Common myeloid progenitor, CD34-positive (primary cell): ENCODE results near the gene HOXD10.

Source experiments
- CTCF ChIA-PET: fragments of 350-600 bp; sonication (Branson Sonifier 250); formaldehyde crosslinking; loops from one replicate; lab custom pipeline; 2021; ENCODE audit warnings: antibody characterized with exemption; lab: Charles Lee
- POLR2A ChIA-PET: fragments of 350-600 bp; sonication (Branson Sonifier 250); formaldehyde crosslinking; loops from one replicate; lab custom pipeline; 2021; ENCODE audit warnings: antibody characterized with exemption; lab: Charles Lee
- DNase-seq, 3 donors: peaks; one replicate each; pipeline versions ENCODE4 v3.0.0 to v3.0.0-alpha.2; 2013
- H3K27ac ChIP-seq, 2 experiments: 1 replicate in 1 of 2; 2 replicates in 1 of 2; pipeline ENCODE4 v1.7.0; 2013; ENCODE audit warnings: inconsistent platforms in 2 of 2, low read length in 2 of 2, mild to moderate bottlenecking in 2 of 2, low read depth in 1 of 2, moderate library complexity in 1 of 2; ENCODE audit not compliant: severe bottlenecking in 2 of 2, insufficient read depth in 1 of 2, poor library complexity in 1 of 2
- H3K27me3 ChIP-seq, 5 experiments: replicated peaks in 2 of 5; 1 replicate in 3 of 5; 2 replicates in 2 of 5; pipeline versions ENCODE4 v1.6.1 to v1.7.0; 2013; ENCODE audit warnings: low read length in 4 of 5, mild to moderate bottlenecking in 2 of 5, moderate library complexity in 2 of 5, inconsistent platforms in 1 of 5; ENCODE audit not compliant: insufficient read depth in 5 of 5, control insufficient read depth in 4 of 5
- H3K36me3 ChIP-seq, 4 experiments: 1 replicate in 2 of 4; 2 replicates in 2 of 4; pipeline versions ENCODE4 v1.6.1 to v1.7.0; 2013; ENCODE audit warnings: low read length in 3 of 4, control low read depth in 1 of 4, mild to moderate bottlenecking in 1 of 4; ENCODE audit not compliant: control insufficient read depth in 4 of 4, insufficient read depth in 4 of 4
- H3K4me1 ChIP-seq, 4 experiments: 1 replicate in 3 of 4; 2 replicates in 1 of 4; pipeline versions ENCODE4 v1.6.1 to v1.7.1; 2013; ENCODE audit warnings: low read length in 3 of 4, mild to moderate bottlenecking in 3 of 4, control low read depth in 1 of 4, inconsistent platforms in 1 of 4, moderate library complexity in 1 of 4; ENCODE audit not compliant: control insufficient read depth in 4 of 4, insufficient read depth in 4 of 4; ENCODE audit errors: control extremely low read depth in 1 of 4
- H3K4me3 ChIP-seq, 7 experiments: 1 replicate in 4 of 7; 2 replicates in 3 of 7; pipeline versions ENCODE4 v1.5.1 to v1.7.0; 2013; ENCODE audit warnings: mild to moderate bottlenecking in 7 of 7, low read length in 6 of 7, moderate library complexity in 6 of 7, inconsistent platforms in 2 of 7, low read depth in 2 of 7, control low read depth in 1 of 7; ENCODE audit not compliant: insufficient read depth in 4 of 7, control insufficient read depth in 1 of 7; ENCODE audit errors: extremely low read depth in 1 of 7
- H3K9me3 ChIP-seq, 5 experiments: 1 replicate in 4 of 5; 2 replicates in 1 of 5; pipeline versions ENCODE4 v1.6.1 to v1.7.1; 2013; ENCODE audit warnings: low read length in 4 of 5, mild to moderate bottlenecking in 2 of 5, inconsistent platforms in 1 of 5, low read depth in 1 of 5, moderate library complexity in 1 of 5; ENCODE audit not compliant: control insufficient read depth in 4 of 5, insufficient read depth in 2 of 5; ENCODE audit errors: control extremely low read depth in 1 of 5
- WGBS: methylation state at CpG from one replicate; pipeline ENCODE4 v1.1.5; 2013; ENCODE audit not compliant: insufficient coverage; 5-methylcytosine and 5-hydroxymethylcytosine counted together

Gene HOXD10

DNA sequence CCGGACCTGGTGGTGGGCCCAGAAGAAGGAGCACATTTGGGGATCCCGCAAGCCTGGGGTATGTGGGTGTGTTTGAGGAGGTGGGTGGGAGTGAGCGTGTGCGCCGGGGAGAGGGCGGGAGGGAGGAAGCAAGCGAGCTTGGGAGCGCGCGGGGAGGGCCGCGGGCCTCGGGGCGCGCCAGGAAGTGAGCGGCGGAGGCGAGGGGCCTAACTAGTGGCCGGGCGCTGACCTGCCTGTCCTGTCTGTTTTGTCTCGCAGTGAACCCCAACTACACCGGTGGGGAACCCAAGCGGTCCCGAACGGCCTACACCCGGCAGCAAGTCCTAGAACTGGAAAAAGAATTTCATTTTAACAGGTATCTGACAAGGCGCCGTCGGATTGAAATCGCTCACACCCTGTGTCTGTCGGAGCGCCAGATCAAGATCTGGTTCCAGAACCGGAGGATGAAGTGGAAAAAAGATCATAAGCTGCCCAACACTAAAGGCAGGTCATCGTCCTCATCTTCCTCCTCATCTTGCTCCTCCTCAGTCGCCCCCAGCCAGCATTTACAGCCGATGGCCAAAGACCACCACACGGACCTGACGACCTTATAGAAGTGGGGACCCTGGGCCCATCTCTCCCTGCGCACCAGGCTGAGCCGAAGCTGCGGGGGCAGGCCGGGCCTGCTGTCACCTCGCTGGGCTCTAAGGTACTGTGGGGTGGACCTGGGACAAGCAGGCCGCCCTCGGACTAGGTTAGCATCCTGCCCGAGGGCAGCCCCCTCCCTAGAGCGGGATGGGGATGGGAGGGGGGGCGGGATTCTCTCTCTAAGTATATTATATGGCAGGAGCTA is 36.0 kb downstream of the HOXD10 start:
- H3K9me3 ChIP-seq: peaks cover 0 to 3% (median 0%) of the 10 kb centered on the region in 5 experiments
- H3K4me1 ChIP-seq: peaks cover 0 to 11% (median 4%) of the 10 kb centered on the region in 4 experiments
- no peak for DNase-seq
- H3K4me3 ChIP-seq: no peak overlapping the region
- WGBS: 10% methylated on average over 45 of the region's 48 CpGs
- ChIA-PET CTCF (interaction anchor here (1.1 kb wide), 1 partner anchor 12 kb away, joined by 3 read pairs; no protein-coding TSS in a partner anchor), POLR2A (no interaction called here)
- H3K27ac ChIP-seq: no peak overlapping the region
- H3K27me3 ChIP-seq: peaks cover 17 to 100% (median 64%) of the 10 kb centered on the region in 5 experiments
- H3K36me3 ChIP-seq: no peaks in the 10 kb centered on the region

DNA sequence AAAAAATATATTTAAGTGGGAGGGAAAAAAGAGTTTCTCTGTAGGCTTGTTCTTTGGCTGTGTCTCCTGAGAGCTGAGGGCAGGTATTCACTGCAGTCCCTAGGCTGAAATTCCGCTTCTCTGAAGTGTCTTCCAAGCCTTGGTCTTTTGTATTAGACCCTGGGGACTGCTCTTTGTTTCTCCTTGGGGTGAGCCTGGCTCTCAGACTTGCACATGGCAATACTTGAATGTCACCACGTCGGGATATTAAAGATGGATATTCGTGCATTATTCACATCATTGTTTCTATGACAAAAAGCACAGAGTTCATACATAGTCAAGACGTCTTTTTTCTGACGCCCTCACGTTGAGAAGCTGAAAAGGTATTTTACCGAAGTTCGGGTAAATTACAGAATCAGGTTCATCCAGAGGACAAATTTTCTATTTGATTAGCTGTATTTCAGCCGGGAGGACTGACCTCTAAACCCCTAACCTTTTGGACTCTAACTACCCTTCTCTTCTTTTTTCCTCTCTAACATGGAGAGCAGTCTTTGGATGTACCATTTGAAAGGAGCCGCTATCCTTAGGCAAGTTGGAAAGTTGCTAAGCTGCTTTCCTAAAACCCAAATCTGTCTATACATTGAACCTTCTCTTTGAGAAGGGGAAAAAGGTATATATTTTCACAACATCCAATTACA is 38.1 kb downstream of the HOXD10 start:
- H3K36me3 ChIP-seq: no peaks in the 10 kb centered on the region
- peaks cover 0 to 3% (median 0%) of the 10 kb centered on the region in 5 experiments for H3K9me3 ChIP-seq
- H3K4me1 ChIP-seq: peaks cover 0 to 13% (median 4%) of the 10 kb centered on the region in 4 experiments
- DNase-seq: no peak
- H3K27ac ChIP-seq: no peak overlapping the region
- ChIA-PET POLR2A (no interaction called here), CTCF (interaction anchor here (0.8 to 2.4 kb wide), 7 partner anchors 10 to 492 kb away, joined by 3 to 13 read pairs (median 4); no protein-coding TSS in a partner anchor)
- H3K27me3 ChIP-seq: peaks cover 14 to 100% (median 61%) of the 10 kb centered on the region in 5 experiments
- 44% methylated on average over 7 of the region's 11 CpGs for WGBS
- H3K4me3 ChIP-seq: no peak overlapping the region

DNA sequence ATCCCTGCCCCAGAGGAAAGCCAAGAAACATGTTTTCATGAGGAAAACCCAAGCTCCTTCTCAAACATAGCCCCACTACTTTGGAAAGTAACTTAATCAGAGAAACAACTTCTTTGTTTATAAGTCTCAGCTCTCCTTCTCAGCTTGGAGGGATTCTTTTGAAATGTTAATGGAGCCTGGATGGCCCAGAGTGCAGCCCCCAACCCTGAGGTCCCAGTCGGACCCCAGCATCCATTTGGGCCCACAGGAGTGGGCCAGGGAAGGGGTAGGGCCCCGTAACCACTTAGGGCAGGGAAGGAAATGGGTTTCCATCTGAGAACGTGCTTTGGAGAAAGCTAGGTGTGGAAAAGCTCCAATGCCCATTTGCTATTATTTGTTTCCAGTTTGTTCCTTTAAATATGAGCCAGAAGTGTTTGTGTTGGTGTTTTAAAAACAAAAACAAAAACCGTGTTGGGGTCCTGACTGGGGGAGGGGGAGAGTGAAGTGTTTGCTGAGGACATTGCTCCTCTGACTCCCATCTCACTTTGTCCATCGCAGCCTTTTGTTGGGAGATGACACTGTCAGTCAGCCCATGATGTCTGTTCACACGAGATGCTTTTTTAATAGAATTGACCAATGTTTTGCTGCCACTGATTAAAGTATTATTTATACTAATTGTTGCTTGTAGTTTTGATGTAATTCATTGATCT is 38.9 kb downstream of the HOXD10 start:
- Histone ChIP-seq H3K27me3 (peaks cover 14 to 100% (median 57%) of the 10 kb centered on the region in 5 experiments), H3K36me3 (no peaks in the 10 kb centered on the region), H3K9me3 (peaks cover 0 to 3% (median 0%) of the 10 kb centered on the region in 5 experiments), H3K4me1 (peaks cover 0 to 15% (median 5%) of the 10 kb centered on the region in 4 experiments), H3K27ac (no peak overlapping the region), H3K4me3 (no peak overlapping the region)
- ChIA-PET CTCF (interaction anchor here (0.8 to 2.4 kb wide), 8 partner anchors 11 to 496 kb away, joined by 3 to 13 read pairs (median 4); no protein-coding TSS in a partner anchor), POLR2A (no interaction called here)
- no peak for DNase-seq
- WGBS: 14% methylated on average over 5 of the region's 6 CpGs

DNA sequence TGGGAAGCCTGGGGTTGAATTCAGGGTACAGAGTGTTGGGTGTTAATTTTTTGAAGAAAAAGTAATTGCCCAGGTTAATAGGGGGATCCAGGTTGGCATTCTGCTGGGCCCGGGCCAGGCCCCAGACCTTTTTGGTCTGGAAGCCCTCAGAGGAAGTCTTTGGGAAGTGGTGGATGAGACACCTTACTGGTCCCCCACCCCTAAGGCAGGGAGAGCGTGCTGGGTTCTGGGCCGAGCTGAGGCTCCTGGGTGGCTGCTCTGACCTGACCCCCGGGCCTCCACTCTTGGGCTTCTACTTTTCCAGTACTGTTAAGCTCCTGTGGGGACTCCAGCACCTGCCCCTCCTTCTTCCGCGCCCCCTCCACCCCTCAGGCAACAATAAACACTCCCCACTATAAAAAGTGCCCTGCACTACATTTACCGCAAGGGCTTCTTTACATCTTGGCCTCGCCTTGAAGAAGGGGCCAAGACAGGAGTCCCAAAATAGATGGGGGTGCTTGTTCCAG is 39.8 kb downstream of the HOXD10 start:
- CTCF ChIA-PET: interaction anchor here (0.6 to 2.4 kb wide), 3 partner anchors 16 to 495 kb away, joined by 3 to 13 read pairs (median 5); no protein-coding TSS in a partner anchor
- no peaks in the 10 kb centered on the region for H3K36me3 ChIP-seq
- H3K4me3 ChIP-seq: no peak overlapping the region
- peaks cover 0 to 2% (median 0%) of the 10 kb centered on the region in 5 experiments for H3K9me3 ChIP-seq
- peaks cover 14 to 100% (median 61%) of the 10 kb centered on the region in 5 experiments for H3K27me3 ChIP-seq
- H3K4me1 ChIP-seq: peaks cover 0 to 15% (median 5%) of the 10 kb centered on the region in 4 experiments
- 43% methylated on average over 5 of the region's 8 CpGs for WGBS
- DNase-seq: no peak
- H3K27ac ChIP-seq: no peak overlapping the region
- POLR2A ChIA-PET: no interaction called here

DNA sequence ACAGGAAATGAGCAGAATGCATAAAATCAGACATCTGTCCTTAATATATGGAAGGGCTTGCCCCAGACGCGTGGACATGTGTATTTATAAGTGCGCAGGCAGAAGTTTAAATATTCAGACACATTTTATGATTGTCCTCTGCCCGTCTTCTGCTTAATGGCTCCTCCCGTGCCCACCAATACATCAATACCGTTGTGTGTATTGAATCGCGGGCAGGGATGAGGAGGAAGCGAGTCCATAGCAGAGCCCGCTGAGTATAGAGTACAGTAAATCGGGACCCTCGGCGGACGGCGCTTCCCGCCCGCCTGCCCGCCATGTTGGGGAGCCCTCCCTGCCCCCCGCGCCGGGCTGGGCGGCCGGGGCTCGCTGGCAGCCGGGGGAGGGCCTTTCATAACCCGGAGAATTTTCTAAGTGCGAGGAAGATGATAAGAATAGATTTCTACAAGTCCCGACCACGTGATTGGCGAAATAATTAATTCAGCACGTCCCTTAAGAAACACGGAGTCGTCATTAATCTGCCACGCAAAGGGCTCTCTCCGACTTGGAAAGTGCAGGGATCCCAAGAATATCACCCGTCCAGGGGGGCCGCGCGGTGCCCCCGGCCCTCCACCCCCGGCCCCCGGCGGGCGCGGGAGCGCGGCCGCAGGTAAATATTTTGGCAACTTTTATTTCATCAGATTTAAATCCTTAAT is 40.4 kb downstream of the HOXD10 start, which contains the start of gene HOXD3:
Gene HOXD3 (plus strand): TSS at position 501 of the 692 bp plus-strand sequence. CDS start 11,808 bp downstream, outside the sequence.
- no peak for DNase-seq
- peaks cover 0 to 13% (median 3%) of the 10 kb centered on the region in 4 experiments for H3K4me1 ChIP-seq
- peaks cover 14 to 100% (median 64%) of the 10 kb centered on the region in 5 experiments for H3K27me3 ChIP-seq
- peaks cover 0 to 6% (median 0%) of the 10 kb centered on the region in 5 experiments for H3K9me3 ChIP-seq
- no peak within 1 kb of the TSS for H3K4me3 ChIP-seq
- ChIA-PET CTCF (no interaction called here), POLR2A (no interaction called here)
- H3K36me3 ChIP-seq: no peaks in the 10 kb centered on the region
- H3K27ac ChIP-seq: no peak within 1 kb of the TSS
- 4% methylated on average over 33 of the region's 48 CpGs for WGBS
